Activated CD8-positive, alpha-beta memory T cell treated with anti-CD3 and anti-CD28 coated beads, Interleukin-2, amount 50 U/mL, for 24 hours (primary cell): ENCODE data around the gene SLX9.
"Not testable (repeated sequence)": the region's sequence is repeated elsewhere in the genome, so short reads cannot be mapped to it uniquely, and the experiment has no call there.

Experiments
- DNase-seq: peaks from one replicate; pipeline ENCODE4 v3.0.0-alpha.2; 2020; ENCODE audit errors: extremely low read depth

The SLX9 gene

DNA sequence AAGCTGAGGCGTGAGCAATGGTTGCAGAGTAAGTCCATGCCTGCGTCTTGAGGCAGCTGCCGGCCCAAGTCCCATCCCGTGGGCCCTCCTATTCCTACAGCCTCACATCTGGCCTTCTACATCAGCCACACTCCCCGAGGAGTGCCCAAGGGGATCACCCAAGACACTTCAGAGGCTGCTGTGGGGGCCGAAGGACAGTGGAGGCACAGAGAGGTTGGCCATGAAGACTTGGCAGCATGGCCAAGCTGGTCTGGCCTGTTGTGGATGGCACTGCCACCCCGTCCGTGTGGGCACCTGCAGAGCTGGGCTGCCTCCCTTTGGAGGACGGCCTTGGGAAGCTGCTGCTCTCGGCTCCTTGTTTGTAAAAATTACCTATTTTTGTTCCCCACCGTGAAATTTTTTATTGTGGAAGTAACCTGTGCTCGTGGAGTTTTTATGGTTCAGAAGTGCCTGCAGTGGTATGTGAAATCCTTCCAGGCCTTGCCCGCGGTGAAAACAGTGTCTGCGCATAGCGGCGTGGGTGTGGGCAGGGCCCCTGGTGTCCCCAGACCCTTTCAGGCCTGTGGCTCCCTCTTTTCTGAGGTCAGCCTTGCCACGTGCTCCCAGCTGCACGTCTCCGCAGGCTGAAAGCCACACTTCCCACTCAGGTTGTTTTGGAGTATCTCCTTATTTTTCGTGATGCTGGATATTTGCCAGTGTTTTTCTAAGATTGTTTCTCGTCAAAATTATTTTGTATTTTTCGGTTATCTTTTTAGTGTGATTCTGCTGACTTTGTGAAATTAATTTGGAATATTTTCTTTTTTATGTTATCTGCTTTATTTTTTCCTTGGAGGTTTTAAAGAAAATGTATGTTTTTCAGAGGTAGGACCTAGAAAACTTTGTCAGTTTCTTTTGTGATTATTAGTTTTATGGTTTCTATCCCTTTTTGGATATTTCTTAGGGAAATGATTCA is 20.6 kb downstream of the SLX9 start:
- DNase-seq = no peak

DNA sequence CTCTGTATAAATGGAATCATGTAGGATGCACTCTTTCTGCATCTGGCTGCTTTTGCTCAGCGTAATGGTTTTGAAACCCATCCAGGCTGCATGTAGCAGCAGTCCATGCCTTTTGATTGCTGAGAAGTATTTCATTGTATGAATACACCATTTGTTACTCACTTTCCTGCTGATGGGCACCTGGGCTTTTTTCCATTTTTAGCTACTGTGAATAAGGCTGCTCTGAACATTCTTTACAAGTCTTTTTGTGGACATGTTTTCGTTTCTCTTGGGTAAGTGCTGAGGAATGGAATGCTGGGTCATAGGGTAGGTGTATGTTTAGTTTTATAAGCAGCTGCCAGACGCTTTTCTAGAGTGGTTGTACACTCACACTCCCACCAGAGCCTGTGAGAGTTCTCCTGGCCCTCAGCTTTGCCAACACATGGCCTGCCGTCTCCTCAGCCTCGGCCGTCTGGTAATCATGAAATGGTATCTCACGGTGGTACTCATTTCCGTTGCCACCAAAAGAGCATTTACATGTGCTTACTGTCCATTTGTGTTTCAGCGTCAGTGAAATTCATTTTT is 22.7 kb downstream of the SLX9 start:
- DNase-seq = no peak

DNA sequence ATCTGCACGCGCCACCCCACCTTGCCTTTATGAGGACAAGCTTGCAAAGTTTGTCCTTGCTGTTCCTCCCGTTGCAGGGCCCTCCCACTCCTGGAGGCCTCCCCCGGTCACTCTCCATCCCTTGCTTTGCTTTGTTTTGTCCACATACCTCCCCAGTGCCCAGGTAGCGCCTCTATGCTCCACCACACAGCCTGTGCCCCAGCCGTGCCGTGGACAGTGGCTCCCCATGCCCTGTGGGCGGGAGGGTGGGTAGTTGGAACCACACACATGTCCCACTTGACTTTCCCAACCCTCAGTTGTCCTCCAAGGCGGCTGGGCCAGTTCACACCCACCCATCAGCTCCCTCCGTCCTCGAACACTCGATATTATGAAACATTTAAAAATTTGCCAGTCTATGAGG is 24.6 kb downstream of the SLX9 start:
- no peak for DNase-seq

DNA sequence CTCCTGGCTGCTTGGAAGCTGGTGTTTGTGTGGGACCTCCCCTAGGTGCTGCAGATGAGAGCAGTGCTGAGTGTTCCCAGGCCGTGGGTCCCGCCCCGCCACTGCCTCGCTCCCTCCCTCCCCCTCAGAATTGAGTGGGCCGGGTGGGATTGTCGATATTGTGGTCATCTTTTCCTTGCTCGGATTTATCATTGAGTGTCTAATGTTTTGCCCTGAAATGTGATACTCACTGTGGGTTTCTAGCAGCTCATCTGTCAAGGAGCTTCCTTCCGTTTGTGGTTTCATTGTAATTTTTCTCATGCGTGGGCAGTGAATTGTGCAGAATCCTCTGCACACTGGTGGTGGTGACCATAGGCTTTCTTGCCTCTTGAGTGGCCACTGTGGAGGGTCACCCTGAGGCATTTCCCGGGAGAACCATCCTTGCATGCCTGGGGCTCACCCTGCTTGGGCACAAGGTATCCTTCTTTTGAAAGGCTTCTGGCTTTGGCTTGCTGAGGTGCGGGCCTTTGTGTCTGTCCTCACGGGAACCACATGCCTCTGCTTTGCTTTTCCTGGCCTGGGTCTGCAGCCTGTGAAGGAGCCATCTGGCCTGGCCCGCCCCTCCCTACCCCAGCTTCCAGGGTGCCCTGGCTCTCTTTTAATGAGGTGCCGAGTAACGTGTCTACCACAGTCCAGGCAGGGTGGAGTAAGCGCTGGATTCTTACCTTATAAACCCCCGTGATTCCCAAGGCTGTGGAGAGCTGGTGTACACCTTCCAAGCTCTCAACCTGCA is 25.6 kb downstream of the SLX9 start:
- no peak for DNase-seq

DNA sequence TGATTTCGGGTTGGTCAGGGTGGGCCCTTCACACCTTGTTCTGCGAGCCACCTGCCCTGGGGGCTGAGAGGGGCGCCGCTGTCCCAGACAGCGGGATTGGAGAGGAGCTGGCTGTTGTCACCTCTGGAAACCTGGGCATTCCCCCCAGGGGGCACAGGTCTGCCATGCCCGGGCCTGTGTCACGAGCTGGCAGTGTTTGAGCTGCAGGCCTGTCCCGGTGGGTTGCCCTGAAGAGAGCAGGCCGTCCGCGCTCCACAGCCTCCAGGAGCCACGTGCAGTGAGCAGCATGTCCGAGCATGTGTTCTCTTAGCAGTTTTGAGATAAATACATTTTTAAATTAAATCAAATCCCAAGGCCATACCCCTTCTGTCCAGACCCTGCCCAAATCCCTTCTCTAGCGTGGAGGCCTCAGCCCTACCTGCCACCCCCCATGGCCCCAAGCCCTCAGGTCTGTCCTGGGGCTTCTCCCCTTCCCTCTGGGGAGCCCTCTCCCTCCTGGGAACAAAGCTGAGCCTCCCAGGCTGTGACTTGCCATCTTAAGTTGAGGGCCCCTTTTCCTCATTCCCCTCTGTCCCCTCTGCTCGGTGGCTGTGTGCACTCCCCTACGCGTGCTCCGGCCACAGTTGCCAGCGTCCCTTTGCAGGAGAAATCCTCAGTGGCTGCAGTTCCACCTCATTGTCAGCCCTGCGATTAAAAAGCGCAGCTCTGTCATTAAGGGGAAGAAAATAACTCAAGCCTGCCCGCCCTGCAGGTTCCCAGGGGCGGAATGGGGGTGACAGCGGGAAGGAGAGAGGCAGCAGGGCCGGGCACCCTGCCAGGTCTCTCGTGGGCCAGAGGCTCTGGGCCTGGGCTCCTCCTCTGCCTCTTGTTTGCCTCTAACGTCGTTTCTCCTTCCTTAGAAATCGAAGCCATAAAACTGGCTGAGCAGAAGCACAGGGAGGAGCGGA is 26.6 kb downstream of the SLX9 start:
- DNase-seq = no peak

DNA sequence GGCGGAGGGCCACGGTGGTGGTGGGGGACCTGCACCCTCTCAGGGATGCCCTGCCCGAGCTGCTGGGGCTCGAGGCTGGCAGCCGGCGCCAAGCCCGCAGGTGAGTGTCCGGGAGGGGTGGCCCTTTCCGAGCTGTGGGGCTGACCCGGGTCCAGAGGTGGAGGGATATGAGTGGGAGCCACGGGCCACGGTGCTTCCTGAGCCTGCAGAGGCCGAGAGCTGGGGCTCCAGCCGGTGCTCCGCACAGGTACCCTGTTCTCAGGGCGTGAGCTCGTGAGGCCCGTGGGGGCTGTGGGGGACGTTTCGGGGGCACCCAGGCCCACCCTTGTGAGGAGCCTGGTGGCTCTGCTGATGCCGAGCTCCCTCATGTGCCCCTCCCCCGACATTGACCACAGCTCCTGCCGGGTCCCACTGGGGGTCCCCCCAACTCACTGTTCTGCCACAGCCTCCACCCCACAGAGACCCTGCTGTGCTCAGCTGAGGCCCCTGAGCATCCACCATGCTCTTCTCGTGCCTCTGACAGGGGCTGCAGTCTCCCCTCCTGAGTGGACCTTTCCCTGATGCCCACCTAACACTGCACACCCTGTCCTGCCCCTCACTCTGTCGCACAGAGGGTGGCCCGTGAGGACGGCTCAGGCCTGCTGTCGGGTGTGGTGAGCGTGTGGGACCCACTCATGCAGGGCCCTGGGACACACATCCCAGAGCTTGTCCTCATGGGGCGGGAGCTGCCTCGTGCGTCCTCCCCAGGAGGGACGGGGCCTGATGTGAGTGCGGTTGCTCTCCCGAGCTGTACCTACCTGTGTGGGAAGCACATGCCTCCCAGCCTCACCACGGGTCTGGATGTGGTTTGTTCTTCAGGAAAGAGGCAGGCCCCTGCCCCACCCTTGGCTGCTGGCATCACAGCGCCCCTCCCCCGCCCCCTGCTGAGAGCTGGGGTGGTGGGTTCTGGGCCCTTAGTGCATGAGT is 27.5 kb downstream of the SLX9 start:
- no peak for DNase-seq

DNA sequence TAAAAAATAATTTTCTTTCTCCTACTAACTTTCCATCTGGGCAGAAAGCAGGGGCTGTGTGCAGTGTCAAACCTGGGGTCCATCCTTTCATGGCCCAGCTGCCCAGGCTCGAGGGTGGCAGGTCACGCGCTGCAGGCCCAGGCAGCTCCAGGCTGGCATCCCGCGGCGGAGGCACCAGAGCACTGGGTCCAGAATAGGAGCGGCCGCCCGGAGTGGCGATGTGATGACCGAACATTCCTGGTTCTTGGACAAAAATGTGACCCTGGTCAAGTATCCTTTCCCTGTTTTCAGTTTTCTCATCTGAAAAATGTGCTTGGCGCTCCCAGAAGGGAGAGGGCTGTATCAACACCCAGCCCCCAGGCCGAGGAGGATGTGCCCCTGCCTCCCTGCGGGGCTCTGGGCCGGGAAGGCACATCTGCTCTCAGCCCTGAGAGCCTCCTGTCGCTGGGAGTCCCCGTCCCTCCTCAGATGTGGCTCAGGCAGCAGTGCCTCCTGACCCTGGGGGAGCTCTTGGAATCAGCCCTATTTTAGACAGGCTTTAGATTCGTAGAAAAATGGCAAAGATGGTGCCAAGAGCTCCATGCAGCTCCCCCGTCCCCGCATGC is 29.3 kb downstream of the SLX9 start:
- DNase-seq = no peak

DNA sequence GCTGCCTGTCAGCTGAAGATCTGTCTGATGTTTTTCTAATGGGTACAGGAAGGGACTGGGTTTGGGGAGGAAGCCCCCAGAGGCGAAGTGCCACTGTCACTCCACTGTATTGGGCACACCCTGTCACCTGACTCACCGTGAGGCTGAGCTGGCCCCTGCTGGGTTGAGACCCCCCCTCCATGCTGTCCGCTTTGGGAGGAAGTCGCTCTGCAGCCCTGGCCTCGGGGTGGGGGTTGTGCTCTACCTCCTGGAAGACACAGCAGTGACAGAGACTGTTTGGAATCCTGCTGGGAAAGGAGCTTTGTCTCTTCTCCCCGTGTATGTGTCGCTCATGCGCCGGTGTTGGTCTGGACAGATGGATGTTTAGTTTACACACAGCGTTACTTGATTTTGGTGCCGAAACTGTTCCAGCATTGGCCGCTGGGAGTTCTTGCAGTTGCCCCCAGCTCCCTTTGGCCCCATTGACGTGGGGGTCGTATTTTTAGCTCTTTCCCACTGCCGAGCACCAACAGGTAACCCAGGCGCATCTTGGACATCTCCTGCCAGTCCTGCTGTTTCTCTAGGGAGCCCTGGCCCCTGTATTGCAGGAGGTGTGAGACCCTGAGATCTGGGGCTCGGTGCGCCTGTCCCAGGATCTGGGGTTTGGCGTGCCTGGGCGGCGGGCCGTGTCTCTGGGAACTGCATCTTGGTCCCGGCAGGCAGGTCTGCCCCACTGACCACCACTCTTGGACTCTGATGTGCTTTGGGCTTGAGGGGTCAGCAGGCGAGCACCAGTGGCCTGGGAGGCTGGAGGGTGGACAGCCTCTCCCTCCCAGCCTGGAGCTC is 30.3 kb downstream of the SLX9 start:
- no peak for DNase-seq

DNA sequence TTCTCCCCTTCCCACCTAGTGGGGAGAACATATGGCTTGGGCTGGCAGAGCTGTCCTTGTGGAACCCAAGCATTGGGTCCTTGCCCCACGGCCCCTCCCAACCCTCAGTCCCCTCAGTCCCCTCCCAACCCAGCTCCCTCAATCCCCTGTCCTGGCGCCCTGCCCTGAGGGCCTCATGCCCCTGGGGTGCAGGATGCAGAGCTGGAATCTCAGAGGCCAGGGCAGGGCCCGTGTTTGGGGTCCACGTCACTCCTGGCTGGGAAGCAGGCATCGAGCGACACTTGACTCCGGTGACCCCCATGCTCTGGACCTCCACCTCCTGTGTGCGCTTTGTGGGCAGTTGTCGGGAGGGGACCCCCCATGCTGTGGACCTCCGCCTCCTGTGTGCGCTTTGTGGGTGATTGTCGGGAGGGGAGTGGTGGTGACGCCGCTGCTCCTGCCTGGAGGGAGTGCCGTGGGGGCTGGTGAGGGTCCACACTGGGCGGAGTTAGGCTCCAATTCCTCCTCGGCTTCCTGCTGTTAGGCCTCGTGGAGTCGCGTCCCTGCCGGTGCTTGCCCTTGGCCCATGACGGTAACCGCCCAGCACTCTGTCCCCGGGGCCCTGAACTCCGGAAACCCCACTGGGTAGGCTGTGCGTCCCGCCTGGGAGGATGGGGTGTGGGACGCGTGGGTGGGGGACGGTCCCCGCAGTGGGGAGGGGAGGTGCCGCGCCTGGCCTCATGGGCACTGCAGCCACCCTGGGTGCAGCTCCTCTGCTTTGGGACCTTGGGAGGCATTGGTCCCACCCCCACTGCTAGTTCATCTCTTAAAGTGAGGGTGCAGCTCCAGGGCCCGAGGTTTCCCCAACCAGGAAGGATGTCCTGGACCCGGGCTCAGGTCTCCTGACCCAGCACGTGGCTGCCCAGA is 31.2 kb downstream of the SLX9 start:
- DNase-seq = no peak

DNA sequence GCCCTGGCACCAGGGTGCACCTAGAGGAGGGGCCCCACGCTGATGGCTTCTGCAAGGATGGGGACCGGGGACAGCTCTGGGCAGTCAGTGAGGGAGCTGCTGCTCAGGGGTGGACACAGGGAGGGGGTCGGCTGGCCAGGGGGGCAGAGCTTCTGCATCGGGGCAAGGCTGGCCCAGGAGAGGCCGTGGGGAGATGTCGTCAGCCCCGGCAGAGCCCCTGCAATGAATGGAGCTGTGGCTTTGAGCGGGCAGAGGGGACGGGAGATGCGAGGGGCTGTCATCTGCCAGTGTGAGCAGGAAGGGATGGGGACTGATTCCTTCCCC is 31.8 kb downstream of the SLX9 start:
- DNase-seq = no peak

DNA sequence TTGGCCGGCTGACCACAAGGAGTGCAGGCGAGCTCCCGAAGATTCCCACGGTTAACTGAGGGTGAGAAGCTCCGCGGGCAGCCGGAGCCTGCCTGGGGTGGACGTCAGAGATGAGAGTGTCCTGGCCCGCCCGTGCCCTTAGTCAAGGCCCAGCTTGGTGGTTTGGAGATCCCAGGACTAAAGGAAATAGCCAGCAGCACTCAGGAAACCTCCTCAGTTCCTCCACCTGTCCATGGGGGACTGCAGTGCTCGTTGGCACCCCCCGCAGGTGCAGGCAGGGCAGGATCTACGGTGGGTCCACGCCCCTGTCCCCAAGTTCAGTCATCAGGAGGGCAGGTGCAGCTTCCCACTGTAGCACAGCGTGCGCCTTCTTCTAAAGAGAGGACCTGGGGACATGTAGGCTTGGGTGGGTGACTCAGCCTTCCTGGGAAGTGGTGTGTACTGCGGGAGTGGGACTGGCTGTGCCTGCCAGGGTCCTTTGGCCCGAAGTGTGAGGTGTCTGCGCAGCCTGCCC is 32.5 kb downstream of the SLX9 start:
- no peak for DNase-seq

DNA sequence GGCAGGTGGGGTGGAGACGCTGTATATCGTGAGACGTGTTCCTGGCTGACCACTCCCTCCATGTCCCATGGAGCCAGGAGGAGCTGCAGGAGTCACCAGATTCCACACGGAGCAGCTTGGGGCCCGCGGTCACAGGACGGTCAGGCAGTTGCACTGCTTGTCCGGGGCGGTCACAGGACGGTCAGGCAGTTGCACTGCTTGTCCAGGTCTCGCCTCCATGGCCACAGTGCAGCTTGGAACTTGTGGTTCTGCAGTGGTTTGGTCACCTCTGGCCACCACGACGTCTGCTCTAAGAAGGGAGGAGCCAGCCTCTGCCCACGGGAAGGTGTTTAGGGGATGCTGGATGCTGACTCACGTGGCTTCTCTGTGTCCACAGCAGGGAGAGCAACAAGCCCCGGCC is 33.0 kb downstream of the SLX9 start:
- DNase-seq = no peak

DNA sequence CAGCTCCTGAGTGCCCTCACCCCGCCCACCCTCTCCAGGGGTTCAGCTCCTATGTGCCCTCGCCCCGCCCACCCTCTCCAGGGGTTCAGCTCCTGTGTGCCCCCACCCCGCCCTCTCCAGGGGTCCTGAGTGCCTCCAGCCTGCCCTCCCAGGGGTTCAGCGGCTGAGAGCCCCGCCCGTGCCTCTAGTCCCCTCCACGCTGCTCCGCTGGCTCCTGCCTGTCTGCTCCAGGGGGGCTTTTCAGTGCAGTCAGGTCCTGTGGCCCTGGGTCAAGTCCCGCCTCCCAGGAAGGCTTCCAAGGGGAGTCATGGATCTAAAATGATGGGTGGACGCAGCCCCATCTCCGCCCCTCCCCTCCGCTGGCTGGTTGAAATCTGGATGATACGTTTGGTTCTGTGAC is 33.8 kb downstream of the SLX9 start:
- no peak for DNase-seq

DNA sequence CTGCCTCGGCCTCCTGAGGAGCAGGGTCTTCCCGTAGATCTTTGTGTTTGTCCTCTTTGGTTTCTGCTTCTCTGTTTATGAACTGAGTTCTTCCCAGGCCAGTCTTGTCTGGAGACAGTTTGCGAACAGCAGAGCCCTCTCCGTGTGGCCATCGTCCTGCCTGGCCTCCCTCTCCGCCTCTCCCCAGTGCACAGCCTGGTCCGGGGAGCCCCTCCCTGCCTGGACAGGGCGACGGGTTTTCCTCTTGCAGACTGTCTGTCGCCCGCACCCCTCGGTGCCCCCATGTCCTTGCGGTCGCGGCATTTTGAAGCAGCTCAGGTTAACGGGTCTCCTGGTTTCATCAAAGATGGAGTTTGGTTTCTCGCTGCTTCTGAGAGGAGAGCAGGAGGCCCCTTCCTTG is 34.8 kb downstream of the SLX9 start:
- no peak for DNase-seq

DNA sequence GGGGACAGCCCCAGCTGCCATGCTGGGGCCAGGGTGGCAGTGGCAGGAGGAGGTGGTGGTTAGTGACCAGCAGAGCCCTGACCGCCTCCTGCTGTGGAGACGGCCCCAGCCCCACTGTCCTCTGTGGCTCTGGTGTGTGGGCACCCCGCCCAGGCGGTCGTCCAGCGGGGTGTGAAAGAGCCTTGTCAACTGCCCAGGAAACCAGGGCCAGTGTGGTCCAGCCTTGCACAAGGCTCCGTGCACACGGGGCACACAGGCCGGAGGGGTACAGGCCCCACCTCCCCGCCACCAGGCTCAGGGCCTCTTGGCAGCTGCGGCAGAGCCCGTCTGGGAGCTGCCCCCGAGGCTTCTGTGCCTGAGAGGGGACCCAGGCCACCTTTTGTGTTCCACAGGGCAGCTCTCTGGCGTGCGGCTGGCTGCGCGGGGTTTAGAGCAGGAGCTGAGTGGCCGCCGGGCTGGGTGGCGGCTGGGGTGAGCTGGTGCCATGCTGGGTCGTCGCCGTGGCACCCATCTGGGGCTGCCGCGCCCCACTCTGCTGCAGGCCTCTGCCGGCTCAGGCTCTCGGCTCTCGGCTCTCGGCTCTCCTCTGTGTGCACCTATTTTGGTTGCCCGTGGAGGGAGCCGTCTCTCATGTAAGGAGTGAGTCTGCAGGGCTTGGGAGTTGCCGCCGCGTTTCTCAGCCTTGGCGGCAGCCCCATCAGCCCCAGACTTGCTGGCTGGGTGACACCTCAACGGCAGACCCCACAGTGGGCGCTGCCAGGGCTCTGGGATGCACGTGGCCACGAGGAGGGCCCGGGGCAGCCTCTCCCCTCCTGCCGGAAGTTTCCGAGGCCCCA is 36.1 kb downstream of the SLX9 start:
- DNase-seq = no peak

DNA sequence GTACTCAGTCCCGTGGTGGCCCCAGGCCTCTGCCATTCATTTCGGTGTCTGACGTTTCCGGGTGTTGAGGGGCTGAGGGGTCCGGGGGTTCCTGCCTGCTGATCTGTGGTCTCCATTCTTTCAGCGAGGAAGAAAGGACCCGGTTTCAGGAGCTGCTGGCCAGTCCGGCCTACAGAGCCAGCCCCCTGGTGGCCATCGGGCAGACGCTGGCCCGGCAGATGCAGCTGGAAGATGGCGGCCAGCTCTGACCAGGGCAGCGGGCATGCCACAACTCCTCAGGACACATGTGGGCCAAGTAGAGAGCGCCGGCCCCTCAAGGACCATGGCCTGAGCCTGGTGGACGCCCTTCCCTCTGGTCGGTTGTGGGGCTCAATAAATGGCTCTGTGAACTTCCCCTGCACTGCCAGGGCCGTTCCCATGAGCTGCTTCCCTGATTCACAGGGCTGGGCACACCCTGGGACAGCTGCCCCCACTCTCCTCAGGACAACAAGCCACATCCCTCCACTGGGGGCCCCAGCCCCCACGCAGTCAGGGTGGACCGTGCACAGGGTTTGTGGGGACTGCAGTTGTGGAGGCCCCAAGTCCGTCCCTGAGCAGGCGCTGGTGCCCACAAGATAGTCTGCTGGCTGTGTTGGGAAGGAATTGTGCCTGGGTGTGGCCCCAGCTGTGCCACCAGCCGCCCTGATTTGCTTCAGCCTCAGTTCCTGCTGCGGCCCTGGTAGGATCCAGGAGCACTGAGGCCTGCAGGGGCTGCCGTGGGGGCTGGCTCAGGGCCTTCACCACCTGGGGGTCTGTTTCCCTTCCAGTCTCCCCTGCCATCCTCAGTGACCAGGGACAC is 36.9 kb downstream of the SLX9 start:
- not testable (repeated sequence) for DNase-seq
